Nephron (organoid): Measurements from ENCODE around the gene IMP3.

Experiments used
- H3K27ac Mint-ChIP-seq, 3 experiments: 2 replicates each; pipeline ENCODE4 v1.8.0; 2020; ENCODE audit warnings: mixed read lengths in 3 of 3, mild to moderate bottlenecking in 2 of 3, moderate library complexity in 1 of 3
- H3K27me3 Mint-ChIP-seq: 2 replicates; pipeline ENCODE4 v1.8.0; 2021; ENCODE audit warnings: low read depth, mild to moderate bottlenecking, moderate library complexity, mixed read lengths
- H3K36me3 Mint-ChIP-seq: 2 replicates; pipeline ENCODE4 v1.8.0; 2020; ENCODE audit warnings: low read depth, mixed read lengths
- H3K4me1 Mint-ChIP-seq: 2 replicates; pipeline ENCODE4 v1.8.0; 2020; ENCODE audit warnings: mixed read lengths
- H3K4me3 Mint-ChIP-seq, 3 experiments: 2 replicates each; pipeline ENCODE4 v1.8.0; 2020; ENCODE audit warnings: mild to moderate bottlenecking in 3 of 3, mixed read lengths in 3 of 3, moderate library complexity in 2 of 3
- H3K9me3 Mint-ChIP-seq: 2 replicates; pipeline ENCODE4 v1.8.0; 2020; ENCODE audit warnings: mixed read lengths
- TF ChIP-seq, protein P1 (sequence below), 3 experiments: fragments of 200-600 bp; sonication (generic); IDR thresholded peaks; one replicate each; pipeline ENCODE4 v1.5.0; 2021; ENCODE audit warnings: antibody characterized with exemption in 3 of 3; ENCODE audit not compliant: unreplicated experiment in 3 of 3

Gene IMP3

DNA sequence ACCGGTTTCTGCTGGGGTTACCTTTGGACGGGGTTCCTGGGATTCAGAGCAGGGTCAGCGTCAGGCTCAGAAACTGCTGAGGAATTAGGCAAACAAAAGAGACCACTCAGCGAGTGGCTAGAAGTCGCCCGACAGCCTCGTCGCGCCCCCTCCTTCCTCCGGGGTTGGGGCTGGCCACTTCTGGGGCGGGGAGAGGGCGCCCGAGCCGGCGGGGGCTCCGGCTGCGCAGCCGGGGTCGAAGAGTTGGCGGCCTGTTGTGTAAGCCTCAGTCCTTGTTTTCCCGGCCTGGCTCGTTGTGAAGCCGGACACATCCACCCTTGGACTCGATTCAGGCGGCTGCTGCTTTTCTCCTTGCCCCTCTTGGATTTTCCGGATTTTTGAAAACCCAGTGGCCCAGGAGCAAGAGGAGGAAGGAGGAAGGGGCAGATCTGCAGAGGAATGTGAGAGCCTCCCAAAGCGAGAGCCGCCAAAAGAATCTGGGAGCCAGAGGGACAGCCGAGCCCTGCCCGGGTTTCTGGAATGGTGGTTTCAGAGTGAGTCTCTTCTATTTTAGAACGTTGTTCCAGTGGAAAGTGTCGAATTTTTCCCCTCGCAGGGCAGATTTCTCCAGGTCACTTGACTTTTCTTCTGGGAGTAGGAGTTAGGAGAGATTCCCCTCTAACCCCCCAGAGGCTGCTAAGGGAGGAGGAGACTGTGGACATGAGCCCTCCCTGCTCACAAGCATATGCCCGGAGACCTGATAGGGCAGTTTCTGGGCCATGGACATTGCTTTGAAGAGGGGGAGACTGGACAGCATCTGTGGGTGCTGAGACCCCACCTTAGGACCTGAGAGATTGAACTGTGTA is 8.4 kb upstream of the IMP3 start:
- TF ChIP-seq, protein P1, sequence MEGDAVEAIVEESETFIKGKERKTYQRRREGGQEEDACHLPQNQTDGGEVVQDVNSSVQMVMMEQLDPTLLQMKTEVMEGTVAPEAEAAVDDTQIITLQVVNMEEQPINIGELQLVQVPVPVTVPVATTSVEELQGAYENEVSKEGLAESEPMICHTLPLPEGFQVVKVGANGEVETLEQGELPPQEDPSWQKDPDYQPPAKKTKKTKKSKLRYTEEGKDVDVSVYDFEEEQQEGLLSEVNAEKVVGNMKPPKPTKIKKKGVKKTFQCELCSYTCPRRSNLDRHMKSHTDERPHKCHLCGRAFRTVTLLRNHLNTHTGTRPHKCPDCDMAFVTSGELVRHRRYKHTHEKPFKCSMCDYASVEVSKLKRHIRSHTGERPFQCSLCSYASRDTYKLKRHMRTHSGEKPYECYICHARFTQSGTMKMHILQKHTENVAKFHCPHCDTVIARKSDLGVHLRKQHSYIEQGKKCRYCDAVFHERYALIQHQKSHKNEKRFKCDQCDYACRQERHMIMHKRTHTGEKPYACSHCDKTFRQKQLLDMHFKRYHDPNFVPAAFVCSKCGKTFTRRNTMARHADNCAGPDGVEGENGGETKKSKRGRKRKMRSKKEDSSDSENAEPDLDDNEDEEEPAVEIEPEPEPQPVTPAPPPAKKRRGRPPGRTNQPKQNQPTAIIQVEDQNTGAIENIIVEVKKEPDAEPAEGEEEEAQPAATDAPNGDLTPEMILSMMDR (IDR thresholded peaks at IDR 0.05; ENCODE audit: unreplicated experiment in 3 of 3): no peak

DNA sequence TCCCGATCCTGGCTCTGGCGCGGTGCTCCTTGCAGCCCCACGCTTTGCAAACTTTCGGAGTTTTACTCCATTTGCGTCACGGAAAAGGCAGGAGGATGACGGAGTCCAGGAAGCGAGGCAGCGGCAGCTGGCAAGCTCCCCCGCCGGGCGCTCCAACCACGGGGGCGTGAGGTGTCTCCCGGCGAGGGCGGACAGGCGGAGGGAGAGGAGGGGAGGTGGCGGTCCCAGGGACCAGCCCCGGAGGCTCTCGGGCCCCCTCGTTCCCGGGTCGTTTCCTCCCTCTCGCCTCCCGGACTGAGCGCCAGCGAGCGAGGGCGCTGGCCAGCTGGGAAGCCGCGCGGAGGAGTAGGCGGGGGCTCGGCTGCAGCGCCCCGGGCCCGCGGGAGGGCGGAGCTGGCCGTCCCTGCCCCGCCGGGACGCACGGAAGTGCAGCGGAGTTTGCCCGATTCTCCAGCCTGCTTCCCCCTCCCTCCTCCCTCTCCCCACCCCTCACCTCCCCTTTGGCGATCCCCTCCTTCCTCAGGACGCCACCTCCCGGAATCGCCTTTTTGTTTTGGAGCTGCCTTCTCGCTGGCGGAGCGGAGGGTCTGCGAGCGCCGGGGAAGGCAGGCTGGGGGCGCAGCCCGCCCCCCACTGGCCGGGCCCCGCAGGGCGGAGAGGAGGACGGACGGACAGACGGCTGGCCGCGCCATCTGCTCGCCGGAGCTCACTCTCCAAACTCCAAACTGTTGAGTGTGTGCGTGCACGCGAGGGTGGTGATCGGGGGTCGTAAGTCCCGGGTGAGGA is 7.5 kb upstream of the IMP3 start, which contains the start of gene SNX33:
Gene SNX33 (plus strand): TSS at position 543 of the 786 bp plus-strand sequence. CDS start 1,191 bp downstream, outside the sequence.
- H3K9me3 Mint-ChIP-seq: no peaks in the 10 kb centered on the region

More for the DNA sequence above, 8.4 kb upstream of the IMP3 start:
- H3K36me3 Mint-ChIP-seq: peaks cover 19% of the 10 kb centered on the region
- H3K4me1 Mint-ChIP-seq: peaks cover 57% of the 10 kb centered on the region
- peak overlapping the region; percentile 86 to 96 (median 94) for H3K27ac Mint-ChIP-seq
- H3K4me3 Mint-ChIP-seq: peak overlapping the region; percentile 95 to 97 (median 96)
- H3K9me3 Mint-ChIP-seq: no peaks in the 10 kb centered on the region
- peaks cover 6% of the 10 kb centered on the region for H3K27me3 Mint-ChIP-seq

DNA sequence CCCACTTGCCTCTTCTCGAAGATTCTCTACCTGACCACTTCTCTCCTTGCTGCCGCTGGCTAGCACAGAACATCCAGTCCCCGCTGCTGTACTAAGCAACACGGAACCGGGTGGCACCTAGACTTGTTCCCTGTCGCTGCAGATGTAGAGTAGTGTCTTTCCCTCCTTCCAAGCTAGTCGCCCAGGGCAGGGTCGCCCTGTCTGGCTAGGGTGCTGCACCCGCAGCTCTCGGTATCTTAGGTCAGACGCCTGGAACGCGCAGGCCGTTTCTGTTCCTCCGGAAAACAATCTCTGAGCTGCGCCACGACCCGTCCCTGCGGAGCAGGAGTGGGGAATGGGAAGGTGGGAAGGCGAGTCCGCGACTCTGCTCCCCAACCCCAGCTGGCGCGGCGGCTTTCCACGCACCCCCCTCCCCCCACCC is 6.9 kb upstream of the IMP3 start:
- Mint-ChIP-seq H3K27me3 (peaks cover 6% of the 10 kb centered on the region), H3K9me3 (no peaks in the 10 kb centered on the region), H3K27ac (peak overlapping the region; percentile 67 to 79 (median 72)), H3K36me3 (peaks cover 19% of the 10 kb centered on the region), H3K4me1 (peaks cover 42% of the 10 kb centered on the region), H3K4me3 (peak overlapping the region; percentile 93 to 96 (median 93))
- TF ChIP-seq, protein P1 (IDR thresholded peaks at IDR 0.05; ENCODE audit: unreplicated experiment in 3 of 3): no peak

More for the DNA sequence above, 7.5 kb upstream of the IMP3 start, which contains the start of gene SNX33:
- Mint-ChIP-seq H3K4me1 (peaks cover 49% of the 10 kb centered on the region), H3K27ac (peak within 1 kb of the TSS; percentile 86 to 96 (median 94)), H3K36me3 (peaks cover 19% of the 10 kb centered on the region), H3K27me3 (peaks cover 6% of the 10 kb centered on the region), H3K4me3 (peak within 1 kb of the TSS; percentile 95 to 97 (median 96))
- TF ChIP-seq, protein P1 (IDR thresholded peaks at IDR 0.05; ENCODE audit: unreplicated experiment in 3 of 3): peak; percentile 35 to 59 (median 47)

DNA sequence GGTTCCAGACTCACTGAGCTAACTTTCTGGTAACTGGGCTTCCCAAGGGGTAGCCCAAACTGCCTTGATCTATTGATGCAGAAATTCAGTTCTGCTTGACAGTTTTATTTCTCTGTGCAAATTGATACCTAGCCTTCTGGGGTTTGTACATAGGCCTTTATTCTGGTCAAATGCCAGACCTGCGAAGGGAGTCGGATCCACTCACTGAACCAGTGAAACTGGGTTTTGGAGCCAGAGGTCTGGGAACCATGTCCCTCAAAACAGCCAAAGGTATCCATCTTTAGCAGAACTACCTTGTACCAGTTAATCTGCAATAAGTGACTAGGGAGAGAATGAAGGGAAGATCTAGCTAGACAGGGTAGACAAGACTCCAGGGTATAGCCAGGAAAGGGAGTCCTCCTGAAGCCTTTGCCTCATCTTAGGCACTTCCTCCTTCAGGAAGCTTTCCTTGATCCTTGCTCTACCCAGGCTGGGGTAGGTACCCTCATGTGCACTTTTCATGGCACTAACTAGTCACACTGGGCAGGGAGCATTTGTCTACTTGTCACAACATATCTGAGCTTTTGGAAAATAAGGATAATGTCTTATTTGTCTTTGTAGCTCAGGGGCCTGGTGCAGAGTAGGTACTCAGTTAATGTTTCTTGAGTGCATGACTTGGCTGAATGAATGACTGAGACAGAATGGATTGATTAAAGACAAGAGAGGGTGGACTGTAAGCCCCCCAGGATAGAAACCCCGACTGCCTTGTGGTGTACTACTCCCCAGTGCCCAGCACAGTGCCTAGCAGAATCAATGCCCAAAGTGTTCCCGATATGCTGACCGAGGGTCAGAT is 6.3 kb upstream of the IMP3 start:
- Mint-ChIP-seq H3K36me3 (peaks cover 18% of the 10 kb centered on the region), H3K27me3 (peaks cover 6% of the 10 kb centered on the region), H3K4me3 (peak overlapping the region; percentile 93 to 96 (median 93)), H3K4me1 (peaks cover 37% of the 10 kb centered on the region), H3K9me3 (no peaks in the 10 kb centered on the region), H3K27ac (peak overlapping the region; percentile 67 to 79 (median 72))
- TF ChIP-seq, protein P1 (IDR thresholded peaks at IDR 0.05; ENCODE audit: unreplicated experiment in 3 of 3): no peak

DNA sequence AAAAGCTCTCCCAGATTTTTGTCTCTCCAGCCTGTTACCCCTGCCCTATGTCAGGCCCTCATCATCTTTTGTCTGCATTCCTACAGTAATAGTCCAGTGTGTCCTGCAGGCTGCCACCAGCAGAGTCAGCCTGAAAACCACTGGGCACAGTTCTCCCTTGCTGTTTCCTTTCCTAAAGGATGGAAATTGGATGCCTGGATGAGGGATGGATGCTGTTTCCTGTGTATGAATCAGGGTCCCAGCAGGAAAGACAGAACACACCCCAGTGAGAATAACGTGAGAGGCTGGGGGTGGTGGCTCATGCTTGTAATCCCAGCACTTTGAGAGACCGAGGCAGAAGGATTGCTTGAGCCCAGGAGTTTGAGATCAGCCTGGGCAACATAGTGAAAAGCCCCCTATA is 4.4 kb upstream of the IMP3 start:
- H3K4me3 Mint-ChIP-seq: peak overlapping the region; percentile 32 to 63 (median 59)
- no peaks in the 10 kb centered on the region for H3K36me3 Mint-ChIP-seq
- H3K9me3 Mint-ChIP-seq: no peaks in the 10 kb centered on the region
- H3K27me3 Mint-ChIP-seq: peaks cover 6% of the 10 kb centered on the region
- TF ChIP-seq, protein P1 (IDR thresholded peaks at IDR 0.05; ENCODE audit: unreplicated experiment in 3 of 3): no peak
- peaks cover 17% of the 10 kb centered on the region for H3K4me1 Mint-ChIP-seq
- peak overlapping the region in 1 of 3 experiments; percentile 47 for H3K27ac Mint-ChIP-seq
